HL-60 (cell line): Measurements from ENCODE around the gene CLEC10A.

Source experiments
- TF ChIP-seq, protein P1 (sequence below): IDR thresholded peaks from one replicate; pipeline ENCODE4 v1.5.1; 2011; ENCODE audit warnings: low read length, control low read depth, inconsistent platforms; ENCODE audit not compliant: insufficient read depth
- TF ChIP-seq, protein P2 (sequence below): IDR thresholded peaks from 2 replicates; pipeline ENCODE4 v1.6.1; 2012; ENCODE audit warnings: low read depth; ENCODE audit not compliant: insufficient replicate concordance

DNA sequence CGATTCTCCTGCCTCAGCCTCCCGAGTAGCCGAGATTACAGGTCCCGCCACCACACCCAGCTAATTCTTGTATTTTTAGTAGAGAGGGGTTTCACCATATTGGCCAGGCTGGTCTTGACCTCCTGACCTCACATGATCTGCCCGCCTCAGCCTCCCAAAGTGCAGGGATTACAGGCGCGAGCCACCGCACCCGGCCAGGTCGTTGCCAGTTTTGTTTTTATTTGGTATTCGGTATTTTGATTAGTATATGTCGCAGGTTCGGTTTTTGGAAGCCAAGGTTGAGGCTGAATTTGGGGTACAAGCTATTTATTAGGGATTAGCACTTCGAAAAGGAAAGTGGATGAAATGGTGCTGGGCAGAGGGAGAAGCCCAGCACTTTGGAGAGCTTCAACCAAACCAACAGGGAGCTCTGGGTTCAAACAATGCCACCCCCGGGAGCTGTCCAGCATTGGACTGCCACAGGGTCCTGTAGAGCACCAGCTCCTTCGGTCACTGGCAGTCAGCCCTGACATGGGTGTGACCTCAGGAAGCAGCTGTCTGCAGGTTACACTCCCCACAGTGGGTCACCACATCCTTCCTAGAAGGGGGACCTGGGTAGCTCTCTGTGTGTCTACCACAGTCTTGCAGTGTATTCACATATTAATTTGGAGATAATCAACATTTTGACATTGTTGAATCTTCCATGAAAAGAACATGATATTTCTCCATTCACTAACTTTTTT is 1.5 kb upstream of the CLEC10A start:
- TF ChIP-seq, protein P1, sequence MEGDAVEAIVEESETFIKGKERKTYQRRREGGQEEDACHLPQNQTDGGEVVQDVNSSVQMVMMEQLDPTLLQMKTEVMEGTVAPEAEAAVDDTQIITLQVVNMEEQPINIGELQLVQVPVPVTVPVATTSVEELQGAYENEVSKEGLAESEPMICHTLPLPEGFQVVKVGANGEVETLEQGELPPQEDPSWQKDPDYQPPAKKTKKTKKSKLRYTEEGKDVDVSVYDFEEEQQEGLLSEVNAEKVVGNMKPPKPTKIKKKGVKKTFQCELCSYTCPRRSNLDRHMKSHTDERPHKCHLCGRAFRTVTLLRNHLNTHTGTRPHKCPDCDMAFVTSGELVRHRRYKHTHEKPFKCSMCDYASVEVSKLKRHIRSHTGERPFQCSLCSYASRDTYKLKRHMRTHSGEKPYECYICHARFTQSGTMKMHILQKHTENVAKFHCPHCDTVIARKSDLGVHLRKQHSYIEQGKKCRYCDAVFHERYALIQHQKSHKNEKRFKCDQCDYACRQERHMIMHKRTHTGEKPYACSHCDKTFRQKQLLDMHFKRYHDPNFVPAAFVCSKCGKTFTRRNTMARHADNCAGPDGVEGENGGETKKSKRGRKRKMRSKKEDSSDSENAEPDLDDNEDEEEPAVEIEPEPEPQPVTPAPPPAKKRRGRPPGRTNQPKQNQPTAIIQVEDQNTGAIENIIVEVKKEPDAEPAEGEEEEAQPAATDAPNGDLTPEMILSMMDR: no peak
- TF ChIP-seq, protein P2, sequence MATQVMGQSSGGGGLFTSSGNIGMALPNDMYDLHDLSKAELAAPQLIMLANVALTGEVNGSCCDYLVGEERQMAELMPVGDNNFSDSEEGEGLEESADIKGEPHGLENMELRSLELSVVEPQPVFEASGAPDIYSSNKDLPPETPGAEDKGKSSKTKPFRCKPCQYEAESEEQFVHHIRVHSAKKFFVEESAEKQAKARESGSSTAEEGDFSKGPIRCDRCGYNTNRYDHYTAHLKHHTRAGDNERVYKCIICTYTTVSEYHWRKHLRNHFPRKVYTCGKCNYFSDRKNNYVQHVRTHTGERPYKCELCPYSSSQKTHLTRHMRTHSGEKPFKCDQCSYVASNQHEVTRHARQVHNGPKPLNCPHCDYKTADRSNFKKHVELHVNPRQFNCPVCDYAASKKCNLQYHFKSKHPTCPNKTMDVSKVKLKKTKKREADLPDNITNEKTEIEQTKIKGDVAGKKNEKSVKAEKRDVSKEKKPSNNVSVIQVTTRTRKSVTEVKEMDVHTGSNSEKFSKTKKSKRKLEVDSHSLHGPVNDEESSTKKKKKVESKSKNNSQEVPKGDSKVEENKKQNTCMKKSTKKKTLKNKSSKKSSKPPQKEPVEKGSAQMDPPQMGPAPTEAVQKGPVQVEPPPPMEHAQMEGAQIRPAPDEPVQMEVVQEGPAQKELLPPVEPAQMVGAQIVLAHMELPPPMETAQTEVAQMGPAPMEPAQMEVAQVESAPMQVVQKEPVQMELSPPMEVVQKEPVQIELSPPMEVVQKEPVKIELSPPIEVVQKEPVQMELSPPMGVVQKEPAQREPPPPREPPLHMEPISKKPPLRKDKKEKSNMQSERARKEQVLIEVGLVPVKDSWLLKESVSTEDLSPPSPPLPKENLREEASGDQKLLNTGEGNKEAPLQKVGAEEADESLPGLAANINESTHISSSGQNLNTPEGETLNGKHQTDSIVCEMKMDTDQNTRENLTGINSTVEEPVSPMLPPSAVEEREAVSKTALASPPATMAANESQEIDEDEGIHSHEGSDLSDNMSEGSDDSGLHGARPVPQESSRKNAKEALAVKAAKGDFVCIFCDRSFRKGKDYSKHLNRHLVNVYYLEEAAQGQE: peak; percentile 88
